Caco-2 (cell line): ENCODE measurements around the gene PLXDC1. TPM values are rescaled to one million over a fixed set of nuclear protein-coding genes. Genes with fewer than 3 reads are reported as not detected.

Source experiments
- BruUV-seq: library from RNA; stranded (reverse); fragments of 400-500 nt; replicated peaks from 2 replicates; lab custom pipeline; 2021; lab: Mats Ljungman, UMichigan
- CTCF ChIA-PET: fragments of 300-600 bp; sonication (Branson Sonifier 250); formaldehyde crosslinking; loops from one replicate; lab custom pipeline; 2022; ENCODE audit warnings: antibody characterized with exemption; lab: Charles Lee
- POLR2A ChIA-PET: fragments of 300-600 bp; sonication (Branson Sonifier 250); formaldehyde crosslinking; loops from one replicate; lab custom pipeline; 2022; ENCODE audit warnings: antibody characterized with exemption; lab: Charles Lee
- DNase-seq, 2 experiments: peaks; one replicate each; pipeline versions ENCODE4 v3.0.0 to v3.0.0-alpha.2; 2020 to 2022
- H3K27me3 ChIP-seq: replicated peaks from 2 replicates; pipeline ENCODE4 v1.6.0; 2011; ENCODE audit warnings: low read length; ENCODE audit not compliant: control insufficient read depth, insufficient read depth
- H3K36me3 ChIP-seq: 2 replicates; pipeline ENCODE4 v1.5.1; 2011; ENCODE audit warnings: low read length; ENCODE audit not compliant: control insufficient read depth, insufficient read depth
- H3K4me1 ChIP-seq: fragments of 250-450 bp; sonication (Bioruptor Pico); 2 replicates; pipeline ENCODE4 v1.5.1; 2020; ENCODE audit warnings: mild to moderate bottlenecking
- H3K4me3 ChIP-seq: 2 replicates; pipeline ENCODE4 v1.5.1; 2011; ENCODE audit warnings: low read depth, mild to moderate bottlenecking, control low read depth, low read length
- H3K9me3 ChIP-seq: fragments of 250-450 bp; sonication (Bioruptor Pico); 2 replicates; pipeline ENCODE4 v1.5.1; 2020; ENCODE audit warnings: mild to moderate bottlenecking, moderate library complexity
- H3K27ac Mint-ChIP-seq: one replicate; pipeline ENCODE4 v1.8.0; 2022; ENCODE audit warnings: mixed read lengths; ENCODE audit not compliant: unreplicated experiment
- H3K27me3 Mint-ChIP-seq: one replicate; pipeline ENCODE4 v1.8.0; 2022; ENCODE audit warnings: mixed read lengths; ENCODE audit not compliant: insufficient read depth, unreplicated experiment
- H3K36me3 Mint-ChIP-seq: one replicate; pipeline ENCODE4 v1.8.0; 2022; ENCODE audit warnings: mild to moderate bottlenecking, mixed read lengths; ENCODE audit not compliant: insufficient read depth, unreplicated experiment
- H3K4me1 Mint-ChIP-seq: one replicate; pipeline ENCODE4 v1.8.0; 2022; ENCODE audit warnings: low read depth, mixed read lengths; ENCODE audit not compliant: unreplicated experiment
- H3K4me3 Mint-ChIP-seq: one replicate; pipeline ENCODE4 v1.8.0; 2022; ENCODE audit warnings: mild to moderate bottlenecking, moderate library complexity, mixed read lengths; ENCODE audit not compliant: unreplicated experiment
- H3K9me3 Mint-ChIP-seq: one replicate; pipeline ENCODE4 v1.8.0; 2022; ENCODE audit warnings: mixed read lengths; ENCODE audit not compliant: unreplicated experiment
- intact Hi-C: fragments of 100-400 bp; cut with micrococcal nuclease; formaldehyde crosslinking; loops from one replicate; pipeline ENCODE4 v1.10.0; 2022; ENCODE audit not compliant: unreplicated experiment
- total RNA-seq: library from RNA; stranded (reverse); gene quantifications from 2 replicates; pipeline ENCODE4 v1.2.3, GENCODE V29; 2022
- TF ChIP-seq, protein P1 (sequence below), 2 experiments: fragments of 200-600 bp in 1 of 2; IDR thresholded peaks; 1 replicate in 1 of 2; 2 replicates in 1 of 2; pipeline versions ENCODE4 v1.5.1 to v1.8.0; 2011 to 2022; ENCODE audit warnings: antibody characterized with exemption in 1 of 2, control low read depth in 1 of 2, inconsistent platforms in 1 of 2, low read depth in 1 of 2, low read length in 1 of 2, mild to moderate bottlenecking in 1 of 2, moderate library complexity in 1 of 2; ENCODE audit not compliant: insufficient read depth in 1 of 2, severe bottlenecking in 1 of 2, unreplicated experiment in 1 of 2

Gene PLXDC1
- total RNA-seq, 1 experiment from 2014 or later = 0.14 TPM

DNA sequence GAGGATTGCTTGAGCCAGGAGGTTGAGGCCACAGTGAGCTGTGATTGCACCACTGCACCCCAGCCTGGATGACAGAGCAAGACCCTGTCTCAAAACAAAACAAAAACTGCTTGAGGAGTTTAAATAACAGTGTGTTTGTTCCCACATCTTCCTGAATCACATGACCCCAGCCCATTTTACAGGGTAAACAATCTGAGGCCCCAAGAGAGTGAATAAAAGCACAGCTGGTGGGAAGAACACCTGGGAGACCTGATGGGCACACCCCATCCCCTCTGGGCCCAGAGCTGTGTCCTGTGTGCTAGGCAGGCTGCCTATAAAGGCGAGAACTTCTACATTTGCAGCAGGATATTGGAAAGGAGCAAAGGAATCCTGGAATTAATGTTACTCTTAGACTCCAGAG, 69.6 kb downstream of the PLXDC1 start:
- no peaks in the 10 kb centered on the region for H3K9me3 Mint-ChIP-seq
- Histone ChIP-seq H3K9me3 (no peaks in the 10 kb centered on the region), H3K4me3 (no peak overlapping the region), H3K36me3 (no peaks in the 10 kb centered on the region), H3K4me1 (no peaks in the 10 kb centered on the region), H3K27me3 (no peaks in the 10 kb centered on the region)
- intact Hi-C loops = no loop called here
- H3K36me3 Mint-ChIP-seq = peaks cover 5% of the 10 kb centered on the region
- H3K27ac Mint-ChIP-seq = no peak overlapping the region
- peaks cover 11% of the 10 kb centered on the region for H3K27me3 Mint-ChIP-seq
- H3K4me3 Mint-ChIP-seq = no peak overlapping the region
- no peak for DNase-seq
- TF ChIP-seq, protein P1, sequence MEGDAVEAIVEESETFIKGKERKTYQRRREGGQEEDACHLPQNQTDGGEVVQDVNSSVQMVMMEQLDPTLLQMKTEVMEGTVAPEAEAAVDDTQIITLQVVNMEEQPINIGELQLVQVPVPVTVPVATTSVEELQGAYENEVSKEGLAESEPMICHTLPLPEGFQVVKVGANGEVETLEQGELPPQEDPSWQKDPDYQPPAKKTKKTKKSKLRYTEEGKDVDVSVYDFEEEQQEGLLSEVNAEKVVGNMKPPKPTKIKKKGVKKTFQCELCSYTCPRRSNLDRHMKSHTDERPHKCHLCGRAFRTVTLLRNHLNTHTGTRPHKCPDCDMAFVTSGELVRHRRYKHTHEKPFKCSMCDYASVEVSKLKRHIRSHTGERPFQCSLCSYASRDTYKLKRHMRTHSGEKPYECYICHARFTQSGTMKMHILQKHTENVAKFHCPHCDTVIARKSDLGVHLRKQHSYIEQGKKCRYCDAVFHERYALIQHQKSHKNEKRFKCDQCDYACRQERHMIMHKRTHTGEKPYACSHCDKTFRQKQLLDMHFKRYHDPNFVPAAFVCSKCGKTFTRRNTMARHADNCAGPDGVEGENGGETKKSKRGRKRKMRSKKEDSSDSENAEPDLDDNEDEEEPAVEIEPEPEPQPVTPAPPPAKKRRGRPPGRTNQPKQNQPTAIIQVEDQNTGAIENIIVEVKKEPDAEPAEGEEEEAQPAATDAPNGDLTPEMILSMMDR (IDR thresholded peaks at IDR 0.05; ENCODE audit: insufficient read depth in 1 of 2, low read depth in 1 of 2, low read length in 1 of 2, severe bottlenecking in 1 of 2, unreplicated experiment in 1 of 2) = no peak
- BruUV-seq = no TSS peak
- ChIA-PET CTCF (interaction anchor here (0.7 to 1.1 kb wide), 2 partner anchors 20 to 99 kb away, joined by 3 to 7 read pairs; no protein-coding TSS in a partner anchor), POLR2A (no interaction called here)
- H3K4me1 Mint-ChIP-seq = no peaks in the 10 kb centered on the region

DNA sequence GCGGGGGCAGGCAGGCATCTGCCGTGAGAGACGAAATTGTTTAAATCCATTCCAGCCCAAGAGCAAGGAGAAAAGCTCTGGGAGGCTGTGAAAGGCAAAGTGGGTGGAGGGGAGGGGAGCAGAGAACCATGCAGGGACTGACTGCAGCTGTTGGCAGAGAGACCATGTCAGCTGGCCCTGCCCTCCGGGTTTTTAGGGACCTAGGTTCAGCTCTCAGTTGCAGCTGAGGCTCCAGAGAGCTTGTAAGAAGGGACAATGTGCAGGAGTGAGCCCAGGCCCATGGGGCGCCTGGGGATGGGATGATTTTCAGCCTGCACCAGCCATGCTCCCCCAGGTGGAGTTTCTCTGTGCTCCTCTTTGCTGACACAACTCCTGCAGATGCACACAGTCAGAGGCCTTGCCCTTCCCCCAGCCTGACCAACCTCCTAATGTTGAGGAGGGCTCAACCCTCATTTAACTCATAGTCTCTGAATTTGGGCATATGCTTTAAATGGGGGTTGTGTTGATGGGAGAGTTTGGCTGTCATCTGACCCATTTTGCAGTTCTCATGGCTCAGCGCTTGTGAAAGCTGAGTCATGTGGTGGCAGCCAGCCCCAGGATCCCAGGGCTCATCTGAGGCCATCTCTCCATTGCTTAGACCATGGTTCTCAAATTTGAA, 70.9 kb downstream of the PLXDC1 start:
- no peak for DNase-seq
- H3K9me3 ChIP-seq = no peaks in the 10 kb centered on the region
- TF ChIP-seq, protein P1 (IDR thresholded peaks at IDR 0.05; ENCODE audit: insufficient read depth in 1 of 2, low read depth in 1 of 2, low read length in 1 of 2, severe bottlenecking in 1 of 2, unreplicated experiment in 1 of 2) = no peak
- no peak overlapping the region for H3K27ac Mint-ChIP-seq
- no TSS peak for BruUV-seq
- H3K27me3 ChIP-seq = no peaks in the 10 kb centered on the region
- H3K27me3 Mint-ChIP-seq = peaks cover 11% of the 10 kb centered on the region
- ChIA-PET CTCF (no interaction called here), POLR2A (no interaction called here)
- no peak overlapping the region for H3K4me3 Mint-ChIP-seq
- no peaks in the 10 kb centered on the region for H3K4me1 ChIP-seq
- H3K9me3 Mint-ChIP-seq = no peaks in the 10 kb centered on the region
- H3K36me3 Mint-ChIP-seq = peaks cover 5% of the 10 kb centered on the region
- no peaks in the 10 kb centered on the region for H3K36me3 ChIP-seq
- intact Hi-C loops = no loop called here
- H3K4me3 ChIP-seq = no peak overlapping the region
- H3K4me1 Mint-ChIP-seq = no peaks in the 10 kb centered on the region

DNA sequence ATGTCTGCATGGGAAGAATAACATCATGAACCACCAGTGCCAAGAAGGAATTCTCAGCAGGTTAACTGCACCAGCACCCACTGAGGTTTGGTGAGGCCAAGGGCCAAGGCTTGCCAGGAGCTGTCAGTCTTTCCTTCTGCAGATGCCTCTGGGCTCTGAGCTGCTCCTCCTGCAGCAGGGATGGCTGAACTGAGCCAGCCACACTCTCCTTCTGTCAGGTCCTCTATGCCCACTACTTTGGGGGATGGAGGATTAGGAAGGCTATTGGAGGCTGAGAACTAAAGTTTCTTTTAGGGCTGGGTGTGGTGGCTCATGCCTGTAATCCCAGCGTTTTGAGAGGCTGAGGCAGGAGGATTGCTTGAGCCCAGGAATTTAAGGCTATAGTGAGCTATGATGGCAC, 71.6 kb downstream of the PLXDC1 start:
- Mint-ChIP-seq H3K9me3 (no peaks in the 10 kb centered on the region), H3K27ac (no peak overlapping the region), H3K4me3 (no peak overlapping the region), H3K36me3 (peaks cover under 1% of the 10 kb centered on the region), H3K27me3 (peaks cover 8% of the 10 kb centered on the region), H3K4me1 (no peaks in the 10 kb centered on the region)
- TF ChIP-seq, protein P1 (IDR thresholded peaks at IDR 0.05; ENCODE audit: insufficient read depth in 1 of 2, low read depth in 1 of 2, low read length in 1 of 2, severe bottlenecking in 1 of 2, unreplicated experiment in 1 of 2) = no peak
- CTCF ChIA-PET = no interaction called here
- H3K4me3 ChIP-seq = no peak overlapping the region
- no peaks in the 10 kb centered on the region for H3K27me3 ChIP-seq
- H3K4me1 ChIP-seq = no peaks in the 10 kb centered on the region
- no peaks in the 10 kb centered on the region for H3K9me3 ChIP-seq
- no peaks in the 10 kb centered on the region for H3K36me3 ChIP-seq
- POLR2A ChIA-PET = no interaction called here
- intact Hi-C loops = loop anchor here (10.0 kb wide), 1 partner anchor 95 kb away; no protein-coding TSS in a partner anchor
- BruUV-seq = no TSS peak
- DNase-seq = no peak
